HG03103 (cell line): ENCODE results near the gene BACE1.
"Not testable (repeated sequence)": the region's sequence is repeated elsewhere in the genome, so short reads cannot be mapped to it uniquely, and the experiment has no call there.

ENCODE experiments used
- ATAC-seq: cut with Tn5 transposase; IDR thresholded peaks from one replicate; pipeline ENCODE4 v1.9.1; 2021; ENCODE audit warnings: low read depth; ENCODE audit not compliant: unreplicated experiment

Gene BACE1

GRCh38 chr11:117279711-117280376 is 36.2 kb downstream of the BACE1 start:
- no peak for ATAC-seq

- ATAC-seq, result no peak
These were observed 37.7 kb downstream of the BACE1 start for GRCh38 chr11:117278347-117278746.

GRCh38 chr11:117273550-117274289 is 42.3 kb downstream of the BACE1 start:
- ATAC-seq, result no peak

GRCh38 chr11:117272175-117272574 is 43.9 kb downstream of the BACE1 start:
- not testable (repeated sequence) for ATAC-seq

DNA sequence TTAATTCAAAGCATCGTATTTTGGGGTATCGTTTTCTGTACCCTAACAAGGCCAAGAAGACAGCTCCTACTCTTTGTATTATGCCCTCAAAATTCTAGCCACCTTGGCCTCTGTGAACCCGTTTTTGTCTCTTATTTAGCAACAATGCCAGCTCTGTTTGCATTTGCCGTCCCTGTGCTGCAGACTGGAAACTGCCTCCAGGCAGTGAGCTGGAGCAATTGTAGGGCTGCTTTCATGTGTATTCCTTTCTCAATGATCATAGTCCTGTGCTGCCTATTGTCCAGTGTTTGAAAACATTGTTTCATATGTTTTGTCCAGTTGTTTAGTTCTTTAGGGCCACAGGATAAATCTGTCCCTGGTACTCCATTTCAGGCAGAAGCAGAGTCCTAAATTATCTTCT is 44.8 kb downstream of the BACE1 start:
- ATAC-seq, result no peak

DNA sequence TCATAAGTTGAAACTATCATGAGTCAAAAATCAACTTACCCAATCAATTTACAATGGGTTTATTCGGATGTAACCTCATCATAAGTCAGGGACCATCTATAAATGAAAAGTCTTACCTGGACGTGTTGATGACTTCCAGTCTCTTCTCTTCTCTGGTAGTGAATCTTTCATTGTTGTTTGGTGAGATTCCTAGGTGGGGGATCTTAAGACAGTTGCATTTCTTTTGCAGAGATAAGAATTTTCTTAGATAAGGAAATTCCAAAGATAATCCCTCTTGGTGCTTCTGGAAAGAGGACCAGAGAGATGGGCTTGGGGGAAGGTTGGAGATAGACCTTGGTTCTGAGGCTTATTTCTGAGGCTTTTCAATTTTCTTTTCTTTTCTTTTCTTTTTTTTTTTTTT is 46.2 kb downstream of the BACE1 start:
- no peak for ATAC-seq

GRCh38 chr11:117265745-117266144 is 50.3 kb downstream of the BACE1 start:
- ATAC-seq, result no peak

- ATAC-seq, result not testable (repeated sequence)
These were observed 51.3 kb downstream of the BACE1 start for GRCh38 chr11:117264624-117265323.

GRCh38 chr11:117259417-117259816 is 56.6 kb downstream of the BACE1 start:
- ATAC-seq, result no peak

DNA sequence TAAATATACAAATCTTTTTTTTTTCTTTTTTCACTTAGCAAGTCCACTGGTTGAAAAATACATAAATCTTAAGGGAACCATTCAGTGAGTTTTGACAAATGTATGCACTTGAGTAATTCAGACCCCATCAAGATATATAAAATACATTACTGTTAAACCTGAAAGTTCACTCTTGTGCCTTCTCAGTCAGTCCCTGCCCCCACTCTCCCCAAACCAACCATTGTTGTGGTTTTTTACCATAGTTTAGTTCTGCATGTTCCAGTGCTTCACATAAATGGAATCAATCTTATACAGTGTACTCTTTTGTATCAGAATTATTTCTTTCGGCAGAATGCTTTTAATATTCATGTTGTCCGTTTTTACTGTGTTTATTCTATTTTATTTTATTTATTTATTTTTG is 57.5 kb downstream of the BACE1 start:
- no peak for ATAC-seq

DNA sequence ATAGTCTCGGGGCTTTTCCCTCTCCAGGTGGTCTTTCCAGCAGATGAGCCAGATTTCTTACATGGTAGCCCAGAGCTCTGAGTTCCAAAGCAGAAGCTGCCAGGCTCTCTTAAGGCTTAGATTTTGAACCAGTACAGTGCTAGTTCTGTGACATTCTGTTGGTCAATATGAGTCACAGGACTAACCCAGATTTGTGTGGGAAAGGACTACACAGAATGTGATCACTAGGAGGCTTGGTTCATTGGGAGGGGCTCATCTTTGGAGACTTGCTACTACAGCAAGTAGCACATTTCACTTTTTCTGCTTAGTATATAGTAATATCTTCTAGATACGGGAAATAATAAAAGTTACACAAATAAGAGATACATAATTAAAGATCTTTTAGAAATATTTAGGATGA is 59.5 kb downstream of the BACE1 start:
- ATAC-seq, result no peak

DNA sequence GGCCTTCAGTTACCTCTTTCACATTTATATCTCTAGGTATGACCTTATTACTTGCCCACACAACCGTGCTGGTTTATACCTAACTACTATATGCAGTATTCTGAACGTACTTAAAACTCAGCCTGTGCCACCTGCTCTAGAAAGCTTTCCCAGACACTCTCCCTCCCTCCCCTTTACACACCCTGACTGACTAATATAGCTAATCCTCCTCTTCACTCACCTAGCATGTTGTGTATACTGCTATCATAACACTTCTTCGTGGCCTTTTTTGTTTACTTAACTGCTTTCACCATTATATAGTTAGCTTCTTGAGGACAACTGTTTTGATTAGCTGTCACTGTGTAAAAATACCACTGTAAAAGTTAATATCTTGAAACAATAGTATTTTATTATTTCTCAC is 60.1 kb downstream of the BACE1 start:
- no peak for ATAC-seq

GRCh38 chr11:117251506-117251905 is 64.5 kb downstream of the BACE1 start:
- ATAC-seq, result no peak

DNA sequence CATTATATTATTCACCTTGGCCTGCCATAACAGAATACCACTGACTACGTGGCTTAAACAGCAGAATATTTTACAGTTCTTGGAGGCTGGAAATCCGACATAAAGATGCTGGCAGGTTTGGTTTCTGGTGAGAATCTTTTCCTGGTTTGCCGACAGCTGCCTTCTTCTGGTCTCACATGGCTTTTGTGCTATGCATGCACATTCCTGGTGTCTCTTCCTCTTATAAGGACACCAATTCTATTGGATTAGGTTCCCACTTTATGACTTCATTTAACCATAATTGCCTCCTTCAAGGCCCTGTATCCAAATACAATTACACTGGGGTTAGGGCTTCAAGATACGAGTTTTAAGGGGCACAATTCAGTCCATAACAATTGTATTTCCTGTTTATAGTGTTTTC is 66.5 kb downstream of the BACE1 start:
- ATAC-seq, result no peak

GRCh38 chr11:117248341-117248740 is 67.7 kb downstream of the BACE1 start:
- no peak for ATAC-seq

DNA sequence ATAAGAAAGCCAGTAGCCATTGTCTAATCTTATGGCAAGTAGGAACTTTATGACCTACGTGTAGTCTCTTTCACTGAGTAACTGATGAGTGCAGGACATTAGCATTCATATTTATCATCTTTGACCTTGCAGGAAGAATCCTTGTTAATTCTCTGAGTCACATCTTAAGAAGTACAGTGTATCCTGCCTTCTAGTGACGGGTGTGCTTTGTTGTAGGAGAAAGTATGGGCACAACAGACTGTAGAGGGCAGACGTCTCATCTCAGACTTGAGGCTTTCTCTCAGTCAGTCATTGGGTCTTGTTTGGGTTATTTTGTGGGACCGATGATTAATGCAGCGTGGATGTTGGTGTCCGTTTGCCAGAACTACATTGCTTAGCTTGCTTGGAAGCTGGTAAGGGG is 76.8 kb downstream of the BACE1 start:
- no peak for ATAC-seq

GRCh38 chr11:117238221-117238620 is 77.8 kb downstream of the BACE1 start:
- ATAC-seq, result no peak
